Brain pericyte (primary cell): Measurements from ENCODE around the gene RIPOR2.
"Not testable (repeated sequence)": the region's sequence is repeated elsewhere in the genome, so short reads cannot be mapped to it uniquely, and the experiment has no call there.

Experiments
- DNase-seq: peaks from one replicate; pipeline ENCODE4 v3.0.0-alpha.2; 2012; ENCODE audit warnings: low read depth, low spot score

The RIPOR2 gene

DNA sequence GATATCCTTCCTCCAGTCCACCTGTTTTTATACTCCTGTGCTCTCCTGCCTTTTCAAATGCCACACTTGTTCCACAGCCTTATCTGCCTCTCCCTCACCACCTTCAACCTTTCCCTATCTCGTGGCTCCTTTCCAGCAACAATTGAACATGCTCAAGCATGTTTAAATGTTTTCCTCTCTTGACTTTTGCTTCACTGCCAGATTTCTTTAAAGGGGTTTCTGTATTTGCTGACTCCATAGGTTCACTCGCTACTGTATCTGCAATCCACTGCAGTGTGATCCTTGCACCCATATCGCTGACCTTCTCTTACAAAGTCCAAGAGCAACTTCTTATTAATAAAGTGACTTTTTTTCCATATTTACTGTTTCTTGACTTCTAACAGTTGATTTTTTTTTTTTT lies 172.2 kb downstream of the RIPOR2 start:
- no peak for DNase-seq

GRCh38 chr6:24761851-24762250 lies 173.9 kb downstream of the RIPOR2 start:
- DNase-seq: no peak

GRCh38 chr6:24761193-24761835 lies 174.4 kb downstream of the RIPOR2 start:
- DNase-seq: no peak

DNA sequence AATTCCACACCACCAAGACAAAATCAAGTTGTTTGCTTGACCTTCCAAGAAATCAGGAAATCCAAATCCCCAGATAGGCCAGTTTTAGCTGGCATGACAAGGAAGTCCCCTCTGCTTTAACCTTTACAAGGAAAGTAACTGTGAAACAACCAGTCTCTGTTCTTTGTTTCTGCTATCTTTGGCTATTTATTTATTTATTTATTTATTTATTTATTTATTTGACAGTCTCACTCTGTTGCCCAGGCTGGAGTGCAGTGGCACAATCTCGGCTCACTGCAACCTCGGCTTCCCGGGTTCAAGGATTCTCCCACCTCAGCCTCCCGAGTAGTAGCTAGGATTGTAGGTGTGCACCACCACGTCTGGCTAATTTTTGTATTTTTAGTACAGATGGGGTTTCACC lies 175.6 kb downstream of the RIPOR2 start:
- DNase-seq: no peak

DNA sequence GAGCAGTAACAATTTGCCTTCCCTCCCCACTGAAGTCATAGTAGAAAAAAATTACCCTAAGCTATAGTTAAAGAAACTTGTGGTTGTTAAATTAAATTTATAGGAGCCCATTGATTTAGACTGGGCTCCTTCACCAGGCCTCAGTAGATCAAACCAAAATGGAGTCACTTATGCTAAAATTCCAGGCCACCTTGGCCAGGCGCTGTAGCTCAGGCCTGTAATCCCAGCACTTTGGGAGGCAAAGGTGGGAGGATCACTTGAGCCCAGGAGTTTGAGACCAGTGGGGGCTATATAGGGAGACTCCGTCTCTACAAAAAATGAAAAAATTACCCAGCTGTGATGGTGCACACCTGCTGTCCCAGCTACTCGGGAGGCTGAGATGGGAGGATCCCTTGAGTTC lies 176.0 kb downstream of the RIPOR2 start:
- no peak for DNase-seq

DNA sequence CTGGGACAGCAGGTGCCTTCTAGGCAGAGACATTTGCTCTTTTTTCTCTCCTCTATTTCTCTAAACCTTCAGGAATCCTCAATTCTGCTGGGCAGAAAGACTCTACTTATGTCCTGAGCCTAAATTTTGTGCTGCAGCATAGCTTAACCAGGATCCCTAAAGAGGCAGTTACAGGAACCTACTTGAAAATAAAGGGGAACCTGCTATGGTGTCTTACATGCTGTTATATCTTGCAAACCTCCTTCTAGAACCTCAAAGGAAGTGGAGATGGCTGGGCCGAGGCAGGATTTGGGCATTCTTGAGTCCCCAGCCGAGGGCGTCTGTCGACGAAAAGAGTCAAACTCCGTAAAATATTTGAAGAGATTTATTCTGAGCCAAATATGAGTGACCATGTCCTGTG lies 178.1 kb downstream of the RIPOR2 start:
- DNase-seq: no peak

GRCh38 chr6:24755279-24755678 lies 180.5 kb downstream of the RIPOR2 start:
- DNase-seq: no peak

GRCh38 chr6:24754378-24754777 lies 181.4 kb downstream of the RIPOR2 start:
- not testable (repeated sequence) for DNase-seq
